C4-2B (cell line): ENCODE results near the gene RAB27A.

Source experiments
- CTCF ChIP-seq: fragments of 450-650 bp; conservative IDR thresholded peaks from 2 replicates; pipeline ENCODE4 v1.5.1; 2017; ENCODE audit warnings: mild to moderate bottlenecking
- ZFX ChIP-seq: fragments of 450-650 bp; IDR thresholded peaks from 2 replicates; pipeline ENCODE4 v1.6.1; 2017

GRCh38 chr15:55256281-55257011 lies 33.2 kb downstream of the RAB27A start:
- TF ChIP-seq CTCF: no peak
- no peak for TF ChIP-seq ZFX
